ENCODE data around the gene ACTL9. TPM values are rescaled to one million over a fixed set of nuclear protein-coding genes. Genes with fewer than 3 reads are reported as not detected.
"Not testable (repeated sequence)": the region's sequence is repeated elsewhere in the genome, so short reads cannot be mapped to it uniquely, and the experiment has no call there.

ACTL9 gene, protein sequence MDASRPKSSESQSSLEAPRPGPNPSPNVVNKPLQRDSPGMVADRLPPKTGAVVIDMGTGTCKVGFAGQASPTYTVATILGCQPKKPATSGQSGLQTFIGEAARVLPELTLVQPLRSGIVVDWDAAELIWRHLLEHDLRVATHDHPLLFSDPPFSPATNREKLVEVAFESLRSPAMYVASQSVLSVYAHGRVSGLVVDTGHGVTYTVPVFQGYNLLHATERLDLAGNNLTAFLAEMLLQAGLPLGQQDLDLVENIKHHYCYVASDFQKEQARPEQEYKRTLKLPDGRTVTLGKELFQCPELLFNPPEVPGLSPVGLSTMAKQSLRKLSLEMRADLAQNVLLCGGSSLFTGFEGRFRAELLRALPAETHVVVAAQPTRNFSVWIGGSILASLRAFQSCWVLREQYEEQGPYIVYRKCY
- not detected for total RNA-seq
- long read RNA-seq: 0 reads

DNA sequence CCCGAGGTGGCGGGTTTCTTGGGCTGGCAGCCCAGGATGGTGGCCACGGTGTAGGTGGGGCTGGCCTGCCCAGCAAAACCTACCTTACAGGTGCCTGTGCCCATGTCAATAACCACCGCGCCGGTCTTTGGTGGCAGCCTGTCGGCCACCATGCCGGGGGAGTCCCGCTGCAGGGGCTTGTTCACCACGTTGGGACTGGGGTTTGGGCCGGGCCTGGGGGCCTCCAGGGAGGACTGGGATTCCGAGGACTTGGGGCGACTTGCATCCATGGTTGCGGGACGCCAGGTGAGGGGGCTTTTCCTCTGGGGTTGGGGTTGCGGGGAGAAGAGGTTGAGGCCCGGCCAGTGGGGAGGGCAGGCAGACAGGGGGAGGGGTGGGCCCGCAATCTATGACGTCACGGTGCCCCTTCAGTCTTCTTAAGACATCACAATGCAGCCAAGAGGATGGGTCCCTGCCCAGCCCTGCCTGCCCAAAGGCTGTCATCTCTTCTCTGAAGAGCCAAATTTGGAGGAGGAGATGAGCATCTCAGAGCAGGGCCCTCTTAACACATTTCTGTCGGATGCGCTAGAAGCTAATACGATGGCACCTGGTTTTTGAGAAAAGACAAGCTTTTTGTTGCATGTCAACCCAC lies at the start of gene ACTL9:
TSS of gene ACTL9 (minus strand) at position 363 of the 631 bp plus-strand sequence. CDS start at position 269, 94 bp downstream.
- Histone ChIP-seq H3K4me1 (no peaks in the 10 kb centered on the region), H3K27me3 (ENCODE audit: low read depth) (peaks cover 17% of the 10 kb centered on the region), H3K4me3 (no peak within 1 kb of the TSS), H3K36me3 (no peaks in the 10 kb centered on the region), H3K9me3 (no peaks in the 10 kb centered on the region), H3K27ac (no peak within 1 kb of the TSS)
- DNase-seq (no peak), ATAC-seq (no peak)
- intact Hi-C loops (cut with DNase I): no loop called here
- TF ChIP-seq CTCF (IDR thresholded peaks at IDR 0.05): no peak

- H3K4me3 ChIP-seq; H3K9me3 ChIP-seq; H3K4me1 ChIP-seq; ATAC-seq; H3K27ac ChIP-seq; H3K36me3 ChIP-seq; DNase-seq; H3K27me3 ChIP-seq (ENCODE audit: low read depth); intact Hi-C loops (cut with DNase I): not testable (repeated sequence)
These were observed 40.9 kb upstream of the ACTL9 start for GRCh38 chr19:8739291-8740065.

- no peaks in the 10 kb centered on the region for H3K9me3 ChIP-seq
- no peak for DNase-seq
- no peaks in the 10 kb centered on the region for H3K4me1 ChIP-seq
- H3K27ac ChIP-seq: no peak overlapping the region
- no peaks in the 10 kb centered on the region for H3K27me3 ChIP-seq (ENCODE audit: low read depth)
- H3K36me3 ChIP-seq: no peaks in the 10 kb centered on the region
- H3K4me3 ChIP-seq: no peak overlapping the region
- intact Hi-C loops (cut with DNase I): no loop called here
- no peak for ATAC-seq
- no peak for TF ChIP-seq CTCF (IDR thresholded peaks at IDR 0.05)
These were observed 39.8 kb upstream of the ACTL9 start for GRCh38 chr19:8738377-8738776.

- DNase-seq: no peak
These were observed 33.0 kb upstream of the ACTL9 start for GRCh38 chr19:8731428-8732169.

DNA sequence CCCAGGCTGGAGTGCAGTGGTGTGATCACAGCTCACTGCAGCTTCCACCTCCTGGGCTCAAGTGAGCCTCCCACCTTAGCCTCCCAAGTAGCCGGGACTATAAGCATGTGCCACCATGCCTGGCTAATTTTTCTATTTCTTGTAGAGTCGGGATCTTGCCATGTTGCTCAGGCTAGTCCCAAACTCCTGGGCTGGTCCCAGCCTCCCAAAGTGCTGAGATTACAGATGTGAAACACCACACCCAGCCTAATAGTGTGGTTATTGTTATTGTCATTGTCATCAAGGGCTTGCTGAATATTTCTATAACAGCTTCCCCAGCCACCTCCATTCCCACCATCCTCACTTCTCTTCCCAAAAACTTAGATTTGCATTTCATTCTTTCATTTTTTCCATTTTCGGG lies 25.7 kb upstream of the ACTL9 start:
- DNase-seq (no peak), ATAC-seq (no peak)
- Histone ChIP-seq H3K4me1 (no peaks in the 10 kb centered on the region), H3K27ac (no peak overlapping the region), H3K9me3 (no peaks in the 10 kb centered on the region), H3K27me3 (ENCODE audit: low read depth) (peaks cover 11% of the 10 kb centered on the region), H3K4me3 (no peak overlapping the region), H3K36me3 (no peaks in the 10 kb centered on the region)
- intact Hi-C loops (cut with DNase I): no loop called here
- no peak for TF ChIP-seq CTCF (IDR thresholded peaks at IDR 0.05)

More at GRCh38 chr19:8731428-8732169, 33.0 kb upstream of the ACTL9 start:
- H3K9me3 ChIP-seq: no peaks in the 10 kb centered on the region
- H3K4me3 ChIP-seq: no peak overlapping the region
- no peak for TF ChIP-seq CTCF (IDR thresholded peaks at IDR 0.05)
- no peaks in the 10 kb centered on the region for H3K4me1 ChIP-seq
- no peaks in the 10 kb centered on the region for H3K27me3 ChIP-seq (ENCODE audit: low read depth)
- H3K36me3 ChIP-seq: no peaks in the 10 kb centered on the region
- intact Hi-C loops (cut with DNase I): no loop called here
- ATAC-seq: no peak
- H3K27ac ChIP-seq: no peak overlapping the region
